GM21786 (cell line): Measurements from ENCODE around the gene FXYD7.
"Not testable (repeated sequence)": the region's sequence is repeated elsewhere in the genome, so short reads cannot be mapped to it uniquely, and the experiment has no call there.

Experiments used
- ATAC-seq: cut with Tn5 transposase; IDR thresholded peaks from one replicate; pipeline ENCODE4 v1.9.1; 2021; ENCODE audit not compliant: unreplicated experiment

FXYD7 gene

GRCh38 chr19:35142606-35143230, 337 bp upstream of the FXYD7 start:
- no peak for ATAC-seq

GRCh38 chr19:35143818-35144217, 763 bp downstream of the FXYD7 start:
- no peak for ATAC-seq

- ATAC-seq = no peak
These were observed 1.2 kb downstream of the FXYD7 start for GRCh38 chr19:35144259-35144599.

GRCh38 chr19:35144600-35145436, 1.8 kb downstream of the FXYD7 start:
- ATAC-seq = no peak

GRCh38 chr19:35146746-35147459, 3.8 kb downstream of the FXYD7 start:
- ATAC-seq = no peak

- no peak for ATAC-seq
These were observed 6.4 kb downstream of the FXYD7 start for GRCh38 chr19:35149463-35149862.

GRCh38 chr19:35150445-35150844, 7.4 kb downstream of the FXYD7 start:
- no peak for ATAC-seq

- no peak for ATAC-seq
These were observed 8.4 kb downstream of the FXYD7 start for GRCh38 chr19:35151273-35152065.

GRCh38 chr19:35153129-35153522, 10.1 kb downstream of the FXYD7 start:
- ATAC-seq = not testable (repeated sequence)

- no peak for ATAC-seq
These were observed 10.9 kb downstream of the FXYD7 start for GRCh38 chr19:35153701-35154524.

- ATAC-seq = no peak
These were observed 11.7 kb downstream of the FXYD7 start, which contains the start of gene FXYD5 for GRCh38 chr19:35154525-35155406. Gene FXYD5 (plus strand): TSS chr19:35154735. CDS start chr19:35155551, 816 bp downstream.

- ATAC-seq = no peak
These were observed 12.4 kb downstream of the FXYD7 start for GRCh38 chr19:35155441-35155840.

- ATAC-seq = no peak
These were observed 13.1 kb downstream of the FXYD7 start for GRCh38 chr19:35155981-35156672.

GRCh38 chr19:35156673-35157014, 13.6 kb downstream of the FXYD7 start:
- no peak for ATAC-seq

- no peak for ATAC-seq
These were observed 14.4 kb downstream of the FXYD7 start for GRCh38 chr19:35157431-35157830.

- ATAC-seq = no peak
These were observed 16.6 kb downstream of the FXYD7 start for GRCh38 chr19:35159606-35160005.

- no peak for ATAC-seq
These were observed 17.8 kb downstream of the FXYD7 start for GRCh38 chr19:35160629-35161433.

- ATAC-seq = no peak
These were observed 18.3 kb downstream of the FXYD7 start for GRCh38 chr19:35161434-35161743.
